Transverse colon (tissue), 4 donors: ENCODE data around the gene NTN3. TPM values are rescaled to one million over a fixed set of nuclear protein-coding genes. Genes with fewer than 3 reads are reported as not detected.

ENCODE experiments used
- DNase-seq: peaks from one replicate; pipeline ENCODE4 v3.0.0-alpha.2; 2019
- H3K27ac ChIP-seq, 4 donors: fragments of 200-600 bp; sonication (generic); 2 replicates each; pipeline ENCODE4 v1.5.1; 2016 to 2018; ENCODE audit warnings: inconsistent platforms in 4 of 4
- H3K27me3 ChIP-seq: fragments of 200-600 bp; sonication (generic); 2 replicates; pipeline ENCODE4 v1.5.1; 2017; ENCODE audit warnings: inconsistent platforms
- H3K36me3 ChIP-seq, 4 donors: fragments of 200-600 bp; sonication (generic); 2 replicates each; pipeline ENCODE4 v1.5.1; 2017 to 2019; ENCODE audit warnings: inconsistent platforms in 4 of 4
- H3K4me1 ChIP-seq, 4 donors: fragments of 200-600 bp; sonication (generic); 2 replicates each; pipeline ENCODE4 v1.5.1; 2017 to 2020; ENCODE audit warnings: inconsistent platforms in 4 of 4
- H3K4me3 ChIP-seq, 4 donors: fragments of 200-600 bp; sonication (generic); 1 replicate in 1 of 4; 2 replicates in 3 of 4; pipeline versions ENCODE4 v1.5.1 to v1.6.1; 2017 to 2019; ENCODE audit warnings: inconsistent platforms in 4 of 4
- H3K9me3 ChIP-seq, 2 donors: fragments of 200-600 bp; sonication (generic); 2 replicates each; pipeline ENCODE4 v1.5.1; 2017 to 2019; ENCODE audit warnings: inconsistent platforms in 2 of 2
- EP300 ChIP-seq: sonication (generic); formaldehyde crosslinking; IDR thresholded peaks from one replicate; pipeline ENCODE4 v1.6.1; 2017; ENCODE audit warnings: antibody characterized with exemption, low read depth
- POLR2A ChIP-seq: fragments of 450-650 bp; IDR thresholded peaks from one replicate; pipeline ENCODE4 v1.6.1; 2016; ENCODE audit warnings: antibody characterized with exemption, mild to moderate bottlenecking, moderate library complexity
- POLR2AphosphoS5 ChIP-seq, 3 donors: sonication (generic); formaldehyde crosslinking; IDR thresholded peaks; one replicate each; pipeline ENCODE4 v1.6.1; 2016; ENCODE audit warnings: antibody characterized with exemption in 3 of 3
- WGBS, 2 donors: methylation state at CpG; one replicate each; pipeline ENCODE4 v1.1.5; 2018; ENCODE audit warnings: low coverage in 1 of 2; 5-methylcytosine and 5-hydroxymethylcytosine counted together
- in situ Hi-C, 4 donors: fragments of 200-750 bp; cut with MboI; loops; one replicate each; pipeline versions ENCODE4 v1.15.0 to v1.15.1; 2017; ENCODE audit warnings: low sequenced_read_pairs in 3 of 4, low pct_ligation_motif_present in 1 of 4, low pct_unique_long_range_greater_than_20kb in 1 of 4
- intact Hi-C: fragments of 100-400 bp; cut with DNase I; formaldehyde crosslinking; loops from one replicate; pipeline ENCODE4 v1.15.1; 2023; ENCODE audit warnings: low total_unique reads
- total RNA-seq, 4 donors: library from RNA; depleted of rRNA; stranded (reverse); fragments of >200 nt; gene quantifications; one replicate each; pipeline ENCODE4 v1.1.0, GENCODE V29; 2016
- TF ChIP-seq, protein P1 (sequence below), 5 experiments: fragments of 200-600 bp in 3 of 5; fragments of 450-650 bp in 2 of 5; sonication (generic) in 3 of 5; IDR thresholded peaks; 1 replicate in 2 of 5; 2 replicates in 3 of 5; pipeline ENCODE4 v1.5.1; 2016 to 2017; ENCODE audit warnings: antibody characterized with exemption in 5 of 5, inconsistent platforms in 3 of 5, mild to moderate bottlenecking in 2 of 5, moderate library complexity in 1 of 5

The NTN3 gene
- total RNA-seq, 4 donors from 2014 or later: not detected

DNA sequence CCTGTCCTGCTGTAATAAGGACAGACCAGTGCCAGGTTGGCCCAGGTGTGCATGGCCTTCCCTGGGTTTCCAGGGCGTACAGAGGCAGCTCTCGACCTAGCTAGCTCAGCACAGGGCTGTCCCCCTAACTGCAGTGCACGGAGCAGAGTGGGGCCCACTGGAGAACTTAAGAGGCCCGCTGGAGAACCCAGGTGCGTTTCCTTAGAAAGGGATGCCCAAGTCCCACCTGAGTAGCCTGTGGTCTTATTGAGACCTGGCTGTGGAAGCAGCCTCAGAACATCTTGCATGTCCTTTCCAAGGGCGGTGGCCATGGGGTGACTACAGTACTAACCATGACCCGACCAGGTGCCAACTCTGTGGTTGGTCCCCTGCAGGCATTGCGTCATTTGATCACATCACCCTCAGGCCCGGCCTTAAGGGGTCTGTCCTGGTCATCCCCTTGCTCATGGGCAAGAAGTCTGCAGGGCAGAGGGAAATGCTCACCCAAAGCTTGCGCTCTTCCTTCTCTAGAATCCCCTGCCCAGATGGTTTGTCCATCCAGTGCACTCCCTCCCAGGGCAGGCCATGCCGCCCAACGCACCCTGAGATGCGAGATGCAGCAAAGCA lies 45.2 kb upstream of the NTN3 start:
- in situ Hi-C loops: loop anchor here in 1 of 4 donors (25.0 kb wide), 1 partner anchor 161 kb away; no protein-coding TSS in a partner anchor
- no peaks in the 10 kb centered on the region for H3K9me3 ChIP-seq
- no peak overlapping the region for H3K27ac ChIP-seq
- H3K4me3 ChIP-seq: no peak overlapping the region
- no peaks in the 10 kb centered on the region for H3K36me3 ChIP-seq
- no peak for DNase-seq
- intact Hi-C loops: loop anchor here (5.0 kb wide), 1 partner anchor 84 kb away; the partner anchor contains the start of gene ABCA3
- WGBS, 2 donors: 96 to 100% methylated on average over 2 to 13 of the region's 13 CpGs
- peaks cover 4 to 20% (median 18%) of the 10 kb centered on the region in 4 donors for H3K4me1 ChIP-seq
- H3K27me3 ChIP-seq: no peaks in the 10 kb centered on the region
- TF ChIP-seq POLR2AphosphoS5 (IDR thresholded peaks at IDR 0.05) (no peak), POLR2A (no peak), EP300 (no peak)
- TF ChIP-seq, protein P1, sequence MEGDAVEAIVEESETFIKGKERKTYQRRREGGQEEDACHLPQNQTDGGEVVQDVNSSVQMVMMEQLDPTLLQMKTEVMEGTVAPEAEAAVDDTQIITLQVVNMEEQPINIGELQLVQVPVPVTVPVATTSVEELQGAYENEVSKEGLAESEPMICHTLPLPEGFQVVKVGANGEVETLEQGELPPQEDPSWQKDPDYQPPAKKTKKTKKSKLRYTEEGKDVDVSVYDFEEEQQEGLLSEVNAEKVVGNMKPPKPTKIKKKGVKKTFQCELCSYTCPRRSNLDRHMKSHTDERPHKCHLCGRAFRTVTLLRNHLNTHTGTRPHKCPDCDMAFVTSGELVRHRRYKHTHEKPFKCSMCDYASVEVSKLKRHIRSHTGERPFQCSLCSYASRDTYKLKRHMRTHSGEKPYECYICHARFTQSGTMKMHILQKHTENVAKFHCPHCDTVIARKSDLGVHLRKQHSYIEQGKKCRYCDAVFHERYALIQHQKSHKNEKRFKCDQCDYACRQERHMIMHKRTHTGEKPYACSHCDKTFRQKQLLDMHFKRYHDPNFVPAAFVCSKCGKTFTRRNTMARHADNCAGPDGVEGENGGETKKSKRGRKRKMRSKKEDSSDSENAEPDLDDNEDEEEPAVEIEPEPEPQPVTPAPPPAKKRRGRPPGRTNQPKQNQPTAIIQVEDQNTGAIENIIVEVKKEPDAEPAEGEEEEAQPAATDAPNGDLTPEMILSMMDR (IDR thresholded peaks at IDR 0.05): no peak

DNA sequence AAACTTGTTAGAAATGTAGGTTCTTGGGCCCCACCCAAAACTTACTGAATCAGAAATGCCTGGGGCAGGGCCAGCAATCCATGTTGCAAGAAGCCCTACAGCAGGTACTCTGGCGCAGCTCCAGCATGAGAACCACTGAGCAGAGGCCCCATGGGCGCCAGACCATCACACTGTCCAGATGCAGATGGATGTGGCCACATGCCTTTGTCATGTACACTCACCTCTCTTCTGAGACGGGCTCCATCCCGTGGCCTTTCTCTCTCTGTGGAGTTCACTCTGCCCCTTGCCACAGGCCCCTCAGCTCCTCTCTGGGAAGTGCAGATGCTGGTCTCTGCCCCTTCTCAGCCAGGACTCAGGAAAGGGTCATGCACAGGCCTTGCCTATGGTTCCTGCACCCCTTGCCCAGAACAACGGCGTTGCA lies 44.1 kb upstream of the NTN3 start:
- TF ChIP-seq, protein P1 (IDR thresholded peaks at IDR 0.05): no peak
- TF ChIP-seq POLR2A (no peak), EP300 (no peak), POLR2AphosphoS5 (IDR thresholded peaks at IDR 0.05) (no peak)
- no peak for DNase-seq
- Histone ChIP-seq H3K27me3 (no peaks in the 10 kb centered on the region), H3K4me1 (peaks cover 4 to 20% (median 18%) of the 10 kb centered on the region in 4 donors), H3K4me3 (no peak overlapping the region), H3K36me3 (no peaks in the 10 kb centered on the region), H3K27ac (no peak overlapping the region), H3K9me3 (no peaks in the 10 kb centered on the region)
- 82 to 89% methylated on average over 2 to 6 of the region's 6 CpGs for WGBS, 2 donors
- intact Hi-C loops: loop anchor here (5.0 kb wide), 1 partner anchor 85 kb away; the partner anchor contains the start of gene ABCA3
- in situ Hi-C loops: loop anchor here in 1 of 4 donors (25.0 kb wide), 1 partner anchor 160 kb away; no protein-coding TSS in a partner anchor

DNA sequence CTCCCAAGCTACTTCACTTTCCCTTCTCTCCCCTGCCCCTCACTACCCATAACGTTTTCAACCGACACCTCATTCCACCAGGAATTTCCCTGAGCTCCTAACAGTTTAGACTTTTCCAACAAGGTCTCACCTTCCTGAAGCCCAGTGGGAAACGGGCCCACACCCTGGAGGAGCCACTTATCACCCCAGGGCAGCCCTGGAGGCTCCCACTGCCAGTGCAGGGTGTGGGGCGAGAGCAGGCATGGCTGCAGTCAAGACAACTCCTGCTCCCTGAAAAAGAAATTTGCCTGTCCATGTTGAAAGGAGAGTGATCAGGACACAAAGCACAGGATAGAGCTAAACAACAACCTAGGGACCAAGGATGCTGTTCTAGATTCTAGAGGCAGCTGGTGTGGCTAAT lies 43.6 kb upstream of the NTN3 start:
- TF ChIP-seq, protein P1 (IDR thresholded peaks at IDR 0.05): no peak
- TF ChIP-seq EP300: no peak
- TF ChIP-seq POLR2AphosphoS5 (IDR thresholded peaks at IDR 0.05): no peak
- TF ChIP-seq POLR2A: no peak
- in situ Hi-C loops (loop anchor here in 1 of 4 donors (25.0 kb wide), 1 partner anchor 160 kb away; no protein-coding TSS in a partner anchor), intact Hi-C loops (loop anchor here (5.0 kb wide), 1 partner anchor 85 kb away; the partner anchor contains the start of gene ABCA3)

DNA sequence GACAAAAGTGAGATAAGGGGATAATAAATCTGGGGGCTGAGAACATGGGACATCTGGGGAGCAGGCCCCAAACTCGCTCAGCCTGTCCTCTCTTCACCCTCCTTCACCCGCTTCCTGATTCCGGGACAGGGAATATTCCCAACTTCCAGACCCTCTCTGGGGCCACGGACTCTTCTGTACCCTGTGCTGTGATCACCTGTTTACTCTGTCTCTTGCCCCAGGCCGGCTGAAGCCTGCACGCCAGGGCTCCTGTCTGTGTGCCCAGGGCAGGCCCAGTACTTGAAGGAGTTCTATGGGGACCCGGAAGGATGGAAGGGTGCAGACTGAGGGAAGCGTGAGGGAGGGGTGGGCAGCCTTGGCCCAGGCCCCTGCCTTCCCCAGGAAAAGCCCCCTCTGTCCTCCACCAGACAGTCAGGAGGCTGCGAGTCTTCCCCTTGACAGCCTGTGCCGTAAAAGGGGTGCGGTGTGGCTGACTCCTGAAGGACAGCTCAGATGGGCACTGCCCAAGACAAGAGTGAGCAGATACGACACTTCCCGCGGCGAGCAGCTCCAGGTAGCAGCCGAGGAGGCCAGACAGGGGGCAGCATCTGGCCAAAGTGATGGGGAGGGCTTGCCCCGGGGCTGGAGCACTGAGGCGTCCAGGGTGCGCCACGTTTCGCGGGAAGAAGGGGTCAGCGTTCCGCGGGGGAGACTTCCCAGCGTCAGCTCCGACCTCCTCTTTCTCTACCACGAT lies 42.9 kb upstream of the NTN3 start:
- 30 to 89% methylated on average over 4 to 23 of the region's 28 CpGs for WGBS, 2 donors
- no peaks in the 10 kb centered on the region for H3K27me3 ChIP-seq
- H3K4me1 ChIP-seq: peaks cover 4 to 20% (median 18%) of the 10 kb centered on the region in 4 donors
- intact Hi-C loops: loop anchor here (5.0 kb wide), 1 partner anchor 86 kb away; the partner anchor contains the start of gene ABCA3
- TF ChIP-seq, protein P1 (IDR thresholded peaks at IDR 0.05): peak; percentile 18 to 40 (median 33)
- TF ChIP-seq EP300: no peak
- TF ChIP-seq POLR2A: no peak
- no peak for TF ChIP-seq POLR2AphosphoS5 (IDR thresholded peaks at IDR 0.05)
- peak; percentile 58 for DNase-seq
- in situ Hi-C loops: loop anchor here in 1 of 4 donors (25.0 kb wide), 1 partner anchor 159 kb away; no protein-coding TSS in a partner anchor
- H3K4me3 ChIP-seq: peak overlapping the region in 3 of 4 donors; percentile 76 to 93 (median 80)
- peak overlapping the region; percentile 76 to 82 (median 80) for H3K27ac ChIP-seq
- no peaks in the 10 kb centered on the region for H3K9me3 ChIP-seq
- H3K36me3 ChIP-seq: no peaks in the 10 kb centered on the region

More for the DNA sequence above, 43.6 kb upstream of the NTN3 start:
- Histone ChIP-seq H3K9me3 (no peaks in the 10 kb centered on the region), H3K36me3 (no peaks in the 10 kb centered on the region), H3K4me3 (no peak overlapping the region), H3K27me3 (no peaks in the 10 kb centered on the region), H3K4me1 (peaks cover 4 to 20% (median 18%) of the 10 kb centered on the region in 4 donors), H3K27ac (no peak overlapping the region)
- no peak for DNase-seq
- WGBS, 2 donors: 81 to 90% methylated on average over 2 to 4 of the region's 4 CpGs
